ENCODE data around the gene NECTIN3. TPM values are rescaled to one million over a fixed set of nuclear protein-coding genes. Genes with fewer than 3 reads are reported as not detected.

The NECTIN3 gene
- total RNA-seq, 1 experiment from 2014 or later = not detected

DNA sequence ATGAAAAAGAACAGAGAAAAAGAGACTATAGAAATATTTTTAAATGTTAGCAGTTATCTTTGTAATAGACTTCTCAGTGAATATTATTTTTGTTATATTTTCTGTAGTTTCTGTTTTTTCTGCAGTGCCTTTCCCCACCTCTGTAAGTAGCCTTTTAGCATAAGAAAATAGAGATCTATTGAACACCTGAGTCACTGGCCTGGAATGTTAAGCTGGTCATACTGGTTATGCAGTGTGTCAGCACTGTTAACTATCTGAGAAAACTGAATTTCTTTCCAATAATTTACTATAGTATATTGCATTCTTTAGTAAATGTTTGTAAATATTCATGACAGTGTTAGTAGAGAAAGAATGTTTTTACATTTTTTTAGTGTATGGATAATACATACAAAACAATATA, 79.8 kb downstream of the NECTIN3 start:
- no peak for DNase-seq
- no peak overlapping the region for H3K27ac ChIP-seq (ENCODE audit: low read length)
- H3K4me1 ChIP-seq (ENCODE audit: low read length) = no peaks in the 10 kb centered on the region
- H4K20me1 ChIP-seq (ENCODE audit: insufficient read depth, low read depth, low read length) = no peaks in the 10 kb centered on the region
- no peaks in the 10 kb centered on the region for H3K9me2 ChIP-seq (replicated peaks; ENCODE audit: insufficient read depth, low read length)
- no peak overlapping the region for H3K9ac ChIP-seq (ENCODE audit: low read length)
- no peaks in the 10 kb centered on the region for H3K36me3 ChIP-seq (ENCODE audit: insufficient read depth, low read length)
- no peak overlapping the region for H3K4me3 ChIP-seq (ENCODE audit: low read length)
- no peaks in the 10 kb centered on the region for H3K9me3 ChIP-seq (ENCODE audit: low read length)
- no peaks in the 10 kb centered on the region for H3K27me3 ChIP-seq (ENCODE audit: low read length)
- H3K79me2 ChIP-seq (ENCODE audit: low read length) = no peaks in the 10 kb centered on the region
- no peak overlapping the region for H3K4me2 ChIP-seq (ENCODE audit: low read depth, low read length, poor library complexity, severe bottlenecking)
- no peak overlapping the region for H2AFZ ChIP-seq (ENCODE audit: low read length)

DNA sequence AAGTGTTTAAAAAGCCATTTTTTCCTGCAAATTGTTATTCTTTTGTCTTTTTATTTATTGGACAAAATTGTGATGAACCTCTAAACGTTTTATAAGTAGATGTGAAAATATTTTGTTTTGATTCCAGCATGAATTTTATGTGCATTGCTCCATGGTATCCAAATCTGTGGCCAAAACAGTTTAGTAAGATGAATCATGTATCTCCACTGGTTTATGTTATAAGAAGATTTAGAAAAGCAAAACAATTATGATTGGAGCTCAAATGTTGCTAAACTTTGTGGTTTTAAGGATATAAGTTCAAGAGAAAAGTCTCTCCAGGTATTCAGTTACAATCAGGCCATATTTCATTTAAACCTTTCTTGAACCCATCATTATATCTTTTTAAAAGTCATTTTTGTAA, 80.9 kb downstream of the NECTIN3 start:
- no peaks in the 10 kb centered on the region for H4K20me1 ChIP-seq (ENCODE audit: insufficient read depth, low read depth, low read length)
- H3K27me3 ChIP-seq (ENCODE audit: low read length) = no peaks in the 10 kb centered on the region
- no peak overlapping the region for H3K27ac ChIP-seq (ENCODE audit: low read length)
- DNase-seq = no peak
- no peak overlapping the region for H3K4me3 ChIP-seq (ENCODE audit: low read length)
- H3K9ac ChIP-seq (ENCODE audit: low read length) = no peak overlapping the region
- no peak overlapping the region for H2AFZ ChIP-seq (ENCODE audit: low read length)
- no peaks in the 10 kb centered on the region for H3K9me2 ChIP-seq (replicated peaks; ENCODE audit: insufficient read depth, low read length)
- H3K4me1 ChIP-seq (ENCODE audit: low read length) = no peaks in the 10 kb centered on the region
- no peaks in the 10 kb centered on the region for H3K36me3 ChIP-seq (ENCODE audit: insufficient read depth, low read length)
- H3K9me3 ChIP-seq (ENCODE audit: low read length) = no peaks in the 10 kb centered on the region
- H3K4me2 ChIP-seq (ENCODE audit: low read depth, low read length, poor library complexity, severe bottlenecking) = no peak overlapping the region
- no peaks in the 10 kb centered on the region for H3K79me2 ChIP-seq (ENCODE audit: low read length)

DNA sequence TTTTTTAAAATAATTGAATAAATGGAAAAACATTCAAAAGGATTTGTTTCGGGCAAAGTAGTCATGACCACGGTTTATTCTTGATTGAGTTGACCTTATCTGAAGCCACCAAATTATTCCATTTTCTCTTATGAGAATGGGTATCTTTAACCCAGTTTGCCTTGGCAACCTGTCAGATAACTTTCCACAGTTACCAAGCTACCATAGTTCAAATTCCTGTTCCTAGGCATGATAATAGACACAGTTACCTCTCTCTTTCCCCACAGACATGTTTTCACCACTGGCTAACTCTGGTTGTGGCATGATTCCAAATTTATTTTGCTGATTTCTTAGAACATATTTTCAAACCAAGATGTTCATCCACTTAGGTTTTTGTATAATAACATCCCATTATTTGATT, 84.9 kb downstream of the NECTIN3 start:
- H3K4me2 ChIP-seq (ENCODE audit: low read depth, low read length, poor library complexity, severe bottlenecking) = no peak overlapping the region
- no peaks in the 10 kb centered on the region for H3K27me3 ChIP-seq (ENCODE audit: low read length)
- H3K4me3 ChIP-seq (ENCODE audit: low read length) = no peak overlapping the region
- no peak overlapping the region for H3K9ac ChIP-seq (ENCODE audit: low read length)
- no peaks in the 10 kb centered on the region for H3K36me3 ChIP-seq (ENCODE audit: insufficient read depth, low read length)
- no peak overlapping the region for H3K27ac ChIP-seq (ENCODE audit: low read length)
- no peaks in the 10 kb centered on the region for H3K4me1 ChIP-seq (ENCODE audit: low read length)
- no peaks in the 10 kb centered on the region for H4K20me1 ChIP-seq (ENCODE audit: insufficient read depth, low read depth, low read length)
- H3K79me2 ChIP-seq (ENCODE audit: low read length) = no peaks in the 10 kb centered on the region
- DNase-seq = no peak
- H2AFZ ChIP-seq (ENCODE audit: low read length) = no peak overlapping the region
- no peaks in the 10 kb centered on the region for H3K9me2 ChIP-seq (replicated peaks; ENCODE audit: insufficient read depth, low read length)
- no peaks in the 10 kb centered on the region for H3K9me3 ChIP-seq (ENCODE audit: low read length)

DNA sequence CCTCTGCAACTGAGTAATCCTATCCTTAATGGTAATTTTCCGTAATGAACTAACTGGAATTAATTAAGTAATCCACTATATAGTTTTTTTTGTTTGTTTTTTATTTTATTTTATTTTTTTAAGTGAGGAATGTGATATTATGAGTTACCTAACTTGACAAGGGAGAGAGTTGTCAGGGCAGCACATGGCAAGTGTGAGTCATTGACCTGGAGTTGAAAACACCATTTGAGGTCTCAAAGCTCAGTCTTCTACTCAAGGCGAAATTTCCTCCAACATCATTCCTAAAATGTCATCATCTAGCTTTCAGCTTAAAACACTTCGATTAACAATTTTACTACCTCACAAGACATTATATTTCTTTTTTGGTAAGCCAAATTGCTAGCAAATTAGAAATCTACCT, 87.8 kb downstream of the NECTIN3 start:
- no peak overlapping the region for H3K27ac ChIP-seq (ENCODE audit: low read length)
- no peaks in the 10 kb centered on the region for H3K36me3 ChIP-seq (ENCODE audit: insufficient read depth, low read length)
- H3K9me3 ChIP-seq (ENCODE audit: low read length) = no peaks in the 10 kb centered on the region
- H3K27me3 ChIP-seq (ENCODE audit: low read length) = no peaks in the 10 kb centered on the region
- no peak overlapping the region for H2AFZ ChIP-seq (ENCODE audit: low read length)
- no peak overlapping the region for H3K4me2 ChIP-seq (ENCODE audit: low read depth, low read length, poor library complexity, severe bottlenecking)
- H3K4me3 ChIP-seq (ENCODE audit: low read length) = no peak overlapping the region
- H3K9ac ChIP-seq (ENCODE audit: low read length) = no peak overlapping the region
- DNase-seq = no peak
- no peaks in the 10 kb centered on the region for H3K4me1 ChIP-seq (ENCODE audit: low read length)
- H3K9me2 ChIP-seq (replicated peaks; ENCODE audit: insufficient read depth, low read length) = no peaks in the 10 kb centered on the region
- H4K20me1 ChIP-seq (ENCODE audit: insufficient read depth, low read depth, low read length) = no peaks in the 10 kb centered on the region
- no peaks in the 10 kb centered on the region for H3K79me2 ChIP-seq (ENCODE audit: low read length)

DNA sequence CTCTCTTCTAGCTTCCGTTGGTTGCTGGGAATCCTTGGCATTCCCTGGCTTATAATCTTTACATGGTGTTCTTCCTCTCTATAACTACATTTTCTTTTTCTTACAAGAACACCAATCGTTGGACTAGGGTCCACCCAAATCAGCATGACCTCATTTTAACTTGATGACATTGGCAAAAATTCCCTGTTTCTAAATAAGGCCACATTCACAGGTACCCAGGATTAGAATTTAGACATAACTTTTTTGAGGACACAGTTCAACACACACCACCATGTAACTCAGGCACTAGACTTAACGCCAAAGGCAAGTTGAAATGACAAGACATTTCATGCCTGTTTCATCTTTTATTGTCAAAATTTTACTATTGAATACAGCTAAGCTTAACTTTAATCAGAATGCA, 93.0 kb downstream of the NECTIN3 start:
- no peak for DNase-seq
- no peak overlapping the region for H3K9ac ChIP-seq (ENCODE audit: low read length)
- H3K9me2 ChIP-seq (replicated peaks; ENCODE audit: insufficient read depth, low read length) = no peaks in the 10 kb centered on the region
- H3K79me2 ChIP-seq (ENCODE audit: low read length) = no peaks in the 10 kb centered on the region
- H3K4me1 ChIP-seq (ENCODE audit: low read length) = no peaks in the 10 kb centered on the region
- H2AFZ ChIP-seq (ENCODE audit: low read length) = no peak overlapping the region
- no peaks in the 10 kb centered on the region for H4K20me1 ChIP-seq (ENCODE audit: insufficient read depth, low read depth, low read length)
- H3K9me3 ChIP-seq (ENCODE audit: low read length) = no peaks in the 10 kb centered on the region
- H3K36me3 ChIP-seq (ENCODE audit: insufficient read depth, low read length) = no peaks in the 10 kb centered on the region
- no peak overlapping the region for H3K4me2 ChIP-seq (ENCODE audit: low read depth, low read length, poor library complexity, severe bottlenecking)
- no peaks in the 10 kb centered on the region for H3K27me3 ChIP-seq (ENCODE audit: low read length)
- no peak overlapping the region for H3K4me3 ChIP-seq (ENCODE audit: low read length)
- no peak overlapping the region for H3K27ac ChIP-seq (ENCODE audit: low read length)

DNA sequence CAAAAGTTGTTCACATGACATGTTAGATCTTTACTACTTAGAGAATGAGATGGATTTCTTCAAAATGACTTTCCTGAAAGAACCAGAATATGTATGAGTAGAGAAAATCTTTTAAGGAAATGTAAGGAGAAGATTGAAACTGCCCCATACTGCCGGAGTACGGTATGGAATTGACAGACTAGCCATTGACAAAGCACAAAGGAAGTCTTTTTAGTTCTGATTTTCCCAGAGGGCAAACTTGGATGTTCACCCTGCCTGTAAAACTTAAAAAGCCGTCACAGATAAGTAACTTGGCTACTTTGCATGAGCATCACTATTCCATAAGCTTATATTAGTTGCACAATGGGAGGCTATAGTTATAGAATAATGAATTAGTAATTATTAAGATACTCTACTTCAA, 93.8 kb downstream of the NECTIN3 start:
- H3K27ac ChIP-seq (ENCODE audit: low read length) = no peak overlapping the region
- H4K20me1 ChIP-seq (ENCODE audit: insufficient read depth, low read depth, low read length) = no peaks in the 10 kb centered on the region
- no peaks in the 10 kb centered on the region for H3K9me3 ChIP-seq (ENCODE audit: low read length)
- no peaks in the 10 kb centered on the region for H3K79me2 ChIP-seq (ENCODE audit: low read length)
- no peaks in the 10 kb centered on the region for H3K27me3 ChIP-seq (ENCODE audit: low read length)
- no peak for DNase-seq
- no peaks in the 10 kb centered on the region for H3K4me1 ChIP-seq (ENCODE audit: low read length)
- no peaks in the 10 kb centered on the region for H3K36me3 ChIP-seq (ENCODE audit: insufficient read depth, low read length)
- no peak overlapping the region for H3K4me2 ChIP-seq (ENCODE audit: low read depth, low read length, poor library complexity, severe bottlenecking)
- H3K9me2 ChIP-seq (replicated peaks; ENCODE audit: insufficient read depth, low read length) = no peaks in the 10 kb centered on the region
- H3K4me3 ChIP-seq (ENCODE audit: low read length) = no peak overlapping the region
- H2AFZ ChIP-seq (ENCODE audit: low read length) = no peak overlapping the region
- H3K9ac ChIP-seq (ENCODE audit: low read length) = no peak overlapping the region

DNA sequence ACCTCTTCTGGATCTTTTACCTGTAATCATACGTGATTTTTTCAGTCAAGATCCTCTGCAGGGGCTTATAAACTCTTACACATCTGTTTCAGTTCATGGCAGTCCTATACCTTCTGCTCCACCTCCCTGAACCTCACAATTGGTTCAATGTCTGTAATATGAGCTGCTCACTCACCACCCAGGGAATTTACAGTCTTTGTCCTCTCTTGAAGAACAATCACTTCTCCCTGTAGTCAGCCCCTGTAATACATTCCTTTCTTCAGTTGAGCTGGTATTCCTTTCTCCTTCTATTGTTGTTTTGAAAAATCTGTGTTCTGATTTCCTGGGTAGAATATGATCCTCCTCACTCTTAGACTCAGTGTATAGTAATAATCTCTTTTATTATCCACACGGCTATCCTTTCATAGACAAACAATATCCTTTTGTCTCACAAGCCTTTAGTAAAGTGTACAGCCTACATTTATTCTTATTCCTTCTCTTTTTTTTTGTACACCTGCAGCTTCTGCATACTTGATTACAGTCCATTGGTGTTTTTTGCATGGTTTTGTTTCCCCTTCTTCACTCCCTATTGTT, 101.8 kb downstream of the NECTIN3 start:
- H4K20me1 ChIP-seq (ENCODE audit: insufficient read depth, low read depth, low read length) = no peaks in the 10 kb centered on the region
- H3K4me1 ChIP-seq (ENCODE audit: low read length) = no peaks in the 10 kb centered on the region
- H3K79me2 ChIP-seq (ENCODE audit: low read length) = no peaks in the 10 kb centered on the region
- H3K9ac ChIP-seq (ENCODE audit: low read length) = no peak overlapping the region
- H3K27ac ChIP-seq (ENCODE audit: low read length) = no peak overlapping the region
- no peaks in the 10 kb centered on the region for H3K9me2 ChIP-seq (replicated peaks; ENCODE audit: insufficient read depth, low read length)
- DNase-seq = no peak
- H3K36me3 ChIP-seq (ENCODE audit: insufficient read depth, low read length) = no peaks in the 10 kb centered on the region
- no peaks in the 10 kb centered on the region for H3K9me3 ChIP-seq (ENCODE audit: low read length)
- H3K4me2 ChIP-seq (ENCODE audit: low read depth, low read length, poor library complexity, severe bottlenecking) = no peak overlapping the region
- no peak overlapping the region for H2AFZ ChIP-seq (ENCODE audit: low read length)
- H3K4me3 ChIP-seq (ENCODE audit: low read length) = no peak overlapping the region
- no peaks in the 10 kb centered on the region for H3K27me3 ChIP-seq (ENCODE audit: low read length)

DNA sequence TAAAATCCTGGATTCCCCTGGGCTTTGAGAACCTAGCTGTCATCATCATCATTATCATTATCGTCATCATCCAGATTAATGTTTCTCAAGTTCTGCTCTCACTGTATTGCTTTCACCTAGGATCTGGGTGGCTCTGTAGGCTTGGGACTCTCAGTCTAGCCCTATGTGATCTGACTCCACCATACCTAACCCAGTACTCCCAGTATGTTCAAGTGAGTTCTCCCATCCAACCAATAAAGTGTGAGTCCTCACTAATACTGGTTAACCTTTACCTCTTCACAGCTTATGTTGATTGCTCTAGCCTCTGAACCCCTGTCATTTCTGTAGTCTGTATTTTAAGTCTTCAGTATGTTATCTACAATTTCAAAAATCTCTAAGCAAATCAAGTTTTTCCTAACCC, 102.3 kb downstream of the NECTIN3 start:
- Histone ChIP-seq H3K27ac (ENCODE audit: low read length) (no peak overlapping the region), H3K36me3 (ENCODE audit: insufficient read depth, low read length) (no peaks in the 10 kb centered on the region), H3K4me2 (ENCODE audit: low read depth, low read length, poor library complexity, severe bottlenecking) (no peak overlapping the region), H3K79me2 (ENCODE audit: low read length) (no peaks in the 10 kb centered on the region), H3K9ac (ENCODE audit: low read length) (no peak overlapping the region), H3K4me3 (ENCODE audit: low read length) (no peak overlapping the region), H4K20me1 (ENCODE audit: insufficient read depth, low read depth, low read length) (no peaks in the 10 kb centered on the region), H3K27me3 (ENCODE audit: low read length) (no peaks in the 10 kb centered on the region), H3K9me3 (ENCODE audit: low read length) (no peaks in the 10 kb centered on the region), H3K9me2 (replicated peaks; ENCODE audit: insufficient read depth, low read length) (no peaks in the 10 kb centered on the region), H3K4me1 (ENCODE audit: low read length) (no peaks in the 10 kb centered on the region), H2AFZ (ENCODE audit: low read length) (no peak overlapping the region)
- DNase-seq = no peak

DNA sequence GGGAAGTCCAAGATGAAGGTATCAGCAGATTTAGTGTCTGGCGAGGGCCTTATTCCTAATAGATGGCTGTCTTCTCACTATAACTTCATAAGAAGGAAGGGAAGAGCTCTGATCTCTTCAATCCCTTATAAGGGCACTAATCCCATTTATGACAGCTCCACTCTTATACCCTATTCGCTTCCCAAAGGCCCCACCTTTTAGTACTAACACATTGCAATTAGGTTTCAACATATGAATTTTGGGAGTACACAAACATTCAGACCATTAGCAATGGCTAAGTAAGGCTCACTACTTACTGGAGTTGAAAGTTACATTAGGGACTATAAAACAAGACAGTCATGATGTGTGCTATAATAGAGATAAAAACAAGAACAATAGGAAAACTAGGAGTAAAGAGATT, 118.9 kb downstream of the NECTIN3 start:
- no peaks in the 10 kb centered on the region for H4K20me1 ChIP-seq (ENCODE audit: insufficient read depth, low read depth, low read length)
- H3K27me3 ChIP-seq (ENCODE audit: low read length) = no peaks in the 10 kb centered on the region
- no peak for DNase-seq
- H3K27ac ChIP-seq (ENCODE audit: low read length) = no peak overlapping the region
- H3K9me3 ChIP-seq (ENCODE audit: low read length) = no peaks in the 10 kb centered on the region
- no peaks in the 10 kb centered on the region for H3K4me1 ChIP-seq (ENCODE audit: low read length)
- no peak overlapping the region for H2AFZ ChIP-seq (ENCODE audit: low read length)
- H3K36me3 ChIP-seq (ENCODE audit: insufficient read depth, low read length) = no peaks in the 10 kb centered on the region
- H3K79me2 ChIP-seq (ENCODE audit: low read length) = no peaks in the 10 kb centered on the region
- H3K9ac ChIP-seq (ENCODE audit: low read length) = no peak overlapping the region
- H3K9me2 ChIP-seq (replicated peaks; ENCODE audit: insufficient read depth, low read length) = no peaks in the 10 kb centered on the region
- no peak overlapping the region for H3K4me2 ChIP-seq (ENCODE audit: low read depth, low read length, poor library complexity, severe bottlenecking)
- no peak overlapping the region for H3K4me3 ChIP-seq (ENCODE audit: low read length)

Measured in Karpas-422 (cell line).